ENCODE data around the gene CST4.
"Not testable (repeated sequence)": the region's sequence is repeated elsewhere in the genome, so short reads cannot be mapped to it uniquely, and the experiment has no call there.

The CST4 gene

DNA sequence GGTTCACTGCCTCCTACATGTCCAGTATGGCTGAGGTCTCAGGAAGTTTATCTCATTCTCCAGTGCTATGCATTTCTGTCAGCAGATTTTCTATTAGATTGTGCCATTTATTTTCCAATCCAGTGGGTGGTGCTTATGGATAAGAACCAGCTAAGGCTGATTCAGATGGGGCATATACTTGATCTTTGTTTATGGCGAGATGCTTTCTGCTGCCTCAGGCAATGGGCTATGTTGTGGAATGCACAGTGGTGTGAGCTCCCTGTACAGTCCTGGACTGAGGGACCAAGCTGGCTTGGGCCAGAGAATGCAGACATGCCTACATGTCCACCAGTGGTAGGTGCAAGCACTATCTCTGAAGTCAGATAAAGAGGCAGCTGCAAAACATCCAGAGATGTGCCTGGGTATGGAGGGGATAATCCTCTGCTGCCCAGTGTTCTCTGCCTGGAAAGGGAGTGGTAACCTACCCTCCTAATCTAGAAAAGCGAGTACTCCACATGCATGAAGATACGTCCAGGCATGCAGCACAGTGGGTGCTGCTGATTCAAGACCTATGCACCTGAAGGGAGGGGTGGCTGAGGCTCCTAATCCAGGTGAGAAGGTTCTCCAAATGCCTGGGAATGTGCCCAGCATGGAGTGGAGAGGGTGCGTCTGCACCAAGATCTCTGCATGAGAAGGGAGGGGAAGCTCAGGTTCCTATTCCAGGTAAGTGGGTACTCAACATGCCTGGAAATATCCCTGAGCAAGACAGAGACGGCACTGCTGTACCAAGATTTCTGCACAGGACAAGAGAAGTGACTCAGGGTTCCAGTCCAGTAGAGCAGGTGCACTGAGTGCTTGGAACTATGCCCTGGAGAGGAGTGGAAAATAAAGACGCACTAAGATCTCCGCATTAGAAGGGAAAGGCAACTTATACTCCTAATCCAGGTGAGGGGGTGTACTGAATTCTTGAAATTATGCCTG is 9.4 kb downstream of the CST4 start:
- Mint-ChIP-seq H3K4me3 (no peak overlapping the region), H3K27me3 (peaks cover 12% of the 10 kb centered on the region), H3K36me3 (ENCODE audit: low read depth) (no peaks in the 10 kb centered on the region), H3K27ac (no peak overlapping the region), H3K4me1 (no peaks in the 10 kb centered on the region), H3K9me3 (no peaks in the 10 kb centered on the region)
- DNase-seq (no peak), ATAC-seq (no peak)

DNA sequence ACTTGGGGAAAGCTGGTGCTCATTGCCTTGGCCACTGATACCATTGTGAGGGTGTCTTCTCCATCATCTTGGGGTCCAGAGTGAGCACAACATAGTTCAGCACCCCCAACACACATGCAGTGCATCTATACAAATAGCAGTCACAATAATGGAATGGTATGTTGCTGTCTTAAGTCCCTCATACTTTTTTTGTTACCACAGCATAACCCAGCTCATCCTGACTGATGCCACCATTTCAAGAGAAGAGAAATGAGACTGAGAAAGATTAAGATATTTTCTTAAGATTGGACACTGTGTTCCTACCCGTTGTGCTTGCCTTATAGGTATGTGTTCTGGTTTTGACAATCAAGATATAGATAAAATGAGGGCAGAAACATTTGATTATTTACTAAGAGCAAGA is 15.6 kb downstream of the CST4 start:
- H3K36me3 Mint-ChIP-seq (ENCODE audit: low read depth), result no peaks in the 10 kb centered on the region
- no peaks in the 10 kb centered on the region for H3K9me3 Mint-ChIP-seq
- no peak overlapping the region for H3K4me3 Mint-ChIP-seq
- no peaks in the 10 kb centered on the region for H3K4me1 Mint-ChIP-seq
- ATAC-seq (no peak), DNase-seq (no peak)
- H3K27me3 Mint-ChIP-seq, result peaks cover 2% of the 10 kb centered on the region
- H3K27ac Mint-ChIP-seq, result no peak overlapping the region

DNA sequence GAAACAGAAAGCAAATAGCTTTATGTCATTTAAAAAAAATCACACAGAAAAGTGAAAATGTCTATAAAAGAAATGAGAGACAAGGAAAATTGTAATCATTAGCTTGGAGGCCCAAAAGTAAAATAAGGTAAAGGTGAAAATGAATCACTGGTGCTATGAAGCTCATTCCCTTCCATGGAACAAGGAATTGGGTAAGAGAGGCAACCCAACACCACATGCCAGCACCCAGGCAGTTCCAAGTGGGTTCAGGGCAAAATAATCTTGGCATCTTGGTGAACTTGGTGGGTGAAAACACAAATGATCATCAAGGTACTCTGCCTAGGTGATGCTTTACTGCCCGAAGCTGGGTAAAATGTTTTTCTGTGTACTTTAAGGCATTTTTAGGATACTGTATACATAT is 16.7 kb downstream of the CST4 start:
- H3K36me3 Mint-ChIP-seq (ENCODE audit: low read depth), result no peaks in the 10 kb centered on the region
- peaks cover 2% of the 10 kb centered on the region for H3K27me3 Mint-ChIP-seq
- no peak for DNase-seq
- no peak overlapping the region for H3K27ac Mint-ChIP-seq
- H3K4me3 Mint-ChIP-seq, result no peak overlapping the region
- ATAC-seq, result no peak
- no peaks in the 10 kb centered on the region for H3K4me1 Mint-ChIP-seq
- no peaks in the 10 kb centered on the region for H3K9me3 Mint-ChIP-seq

DNA sequence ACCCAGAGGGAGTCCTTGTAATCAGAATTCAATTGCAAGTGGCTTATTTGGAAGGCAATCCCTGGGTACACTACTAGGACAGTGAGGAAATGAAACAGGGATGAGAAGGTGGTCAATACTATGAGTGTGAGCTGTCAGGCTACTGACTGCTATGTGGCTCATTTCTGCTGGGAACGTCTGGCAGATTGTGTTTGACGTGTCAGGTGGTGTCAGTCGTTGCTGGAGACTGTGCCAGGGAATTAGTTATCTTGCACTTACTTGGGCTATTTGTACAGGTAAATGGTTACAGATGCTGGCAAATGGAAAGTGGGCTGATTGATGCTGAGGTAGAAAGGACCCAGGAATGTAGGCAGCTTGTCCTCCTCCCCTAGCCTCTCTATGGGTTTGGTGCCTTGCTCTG is 17.4 kb downstream of the CST4 start:
- Mint-ChIP-seq H3K4me3 (no peak overlapping the region), H3K27me3 (peaks cover 2% of the 10 kb centered on the region), H3K4me1 (no peaks in the 10 kb centered on the region), H3K9me3 (no peaks in the 10 kb centered on the region), H3K36me3 (ENCODE audit: low read depth) (no peaks in the 10 kb centered on the region), H3K27ac (no peak overlapping the region)
- DNase-seq, result no peak
- ATAC-seq, result no peak

DNA sequence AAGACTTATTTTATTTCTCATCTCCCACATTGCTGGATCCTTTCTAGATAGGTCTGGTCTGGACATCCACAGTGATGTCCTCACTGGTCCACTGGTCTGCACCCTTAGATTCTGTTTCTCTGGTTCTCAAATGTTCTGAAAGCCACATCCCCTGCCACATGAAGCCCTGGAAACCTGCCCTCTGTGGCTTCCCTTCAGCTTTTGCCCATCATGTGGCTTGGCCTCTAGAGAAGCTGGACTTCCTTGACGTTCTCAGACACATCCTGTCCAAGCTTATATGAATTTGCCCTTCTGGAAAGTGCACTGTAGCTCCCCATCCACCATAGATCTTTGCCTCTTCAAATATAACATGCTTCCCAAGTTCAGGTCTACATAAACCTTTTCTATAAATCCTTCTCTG is 18.5 kb downstream of the CST4 start:
- Mint-ChIP-seq H3K36me3 (ENCODE audit: low read depth) (no peaks in the 10 kb centered on the region), H3K27ac (no peak overlapping the region), H3K27me3 (peaks cover 2% of the 10 kb centered on the region), H3K9me3 (no peaks in the 10 kb centered on the region), H3K4me3 (no peak overlapping the region), H3K4me1 (no peaks in the 10 kb centered on the region)
- DNase-seq (no peak), ATAC-seq (no peak)

DNA sequence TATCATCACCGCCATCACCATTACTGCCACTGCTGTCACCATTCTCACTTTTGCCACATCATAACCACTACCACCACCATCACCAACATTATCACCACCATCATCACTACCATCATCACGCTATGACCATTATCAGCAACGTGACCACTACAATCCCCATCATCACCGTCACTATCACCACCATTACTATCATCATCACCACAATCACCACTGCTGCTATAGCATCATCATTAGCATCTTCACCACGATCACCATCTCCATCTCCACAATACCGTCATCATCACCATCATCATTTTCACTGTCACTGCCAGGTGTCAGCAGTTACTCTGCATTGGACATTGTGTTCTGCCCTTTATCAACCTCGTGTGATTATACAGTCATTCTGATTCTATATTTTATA is 19.0 kb downstream of the CST4 start:
- no peaks in the 10 kb centered on the region for H3K36me3 Mint-ChIP-seq (ENCODE audit: low read depth)

DNA sequence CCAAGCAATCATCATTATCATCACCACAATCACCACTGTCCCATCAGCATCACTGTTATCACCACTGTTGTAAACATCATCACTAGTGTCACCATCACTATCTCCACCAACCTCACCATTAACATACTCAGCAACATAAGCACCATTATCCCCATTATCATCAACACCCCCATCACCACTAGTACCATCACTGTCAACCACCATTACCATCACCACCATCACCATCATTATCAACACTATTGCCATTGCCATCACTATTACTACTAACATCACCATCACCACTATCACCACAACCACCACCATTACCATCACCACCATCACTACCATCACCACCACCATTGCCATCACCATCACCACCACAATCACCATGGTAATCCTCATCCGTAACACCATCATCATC is 19.5 kb downstream of the CST4 start:
- Mint-ChIP-seq H3K36me3 (ENCODE audit: low read depth) (no peaks in the 10 kb centered on the region), H3K27me3 (peaks cover 2% of the 10 kb centered on the region), H3K4me1 (no peaks in the 10 kb centered on the region), H3K27ac (no peak overlapping the region), H3K9me3 (no peaks in the 10 kb centered on the region), H3K4me3 (no peak overlapping the region)
- no peak for DNase-seq
- ATAC-seq, result no peak

More for the DNA sequence above, 19.0 kb downstream of the CST4 start:
- no peak overlapping the region for H3K4me3 Mint-ChIP-seq
- ATAC-seq (no peak), DNase-seq (no peak)
- no peaks in the 10 kb centered on the region for H3K4me1 Mint-ChIP-seq
- H3K27me3 Mint-ChIP-seq, result peaks cover 2% of the 10 kb centered on the region
- no peaks in the 10 kb centered on the region for H3K9me3 Mint-ChIP-seq
- H3K27ac Mint-ChIP-seq, result no peak overlapping the region

DNA sequence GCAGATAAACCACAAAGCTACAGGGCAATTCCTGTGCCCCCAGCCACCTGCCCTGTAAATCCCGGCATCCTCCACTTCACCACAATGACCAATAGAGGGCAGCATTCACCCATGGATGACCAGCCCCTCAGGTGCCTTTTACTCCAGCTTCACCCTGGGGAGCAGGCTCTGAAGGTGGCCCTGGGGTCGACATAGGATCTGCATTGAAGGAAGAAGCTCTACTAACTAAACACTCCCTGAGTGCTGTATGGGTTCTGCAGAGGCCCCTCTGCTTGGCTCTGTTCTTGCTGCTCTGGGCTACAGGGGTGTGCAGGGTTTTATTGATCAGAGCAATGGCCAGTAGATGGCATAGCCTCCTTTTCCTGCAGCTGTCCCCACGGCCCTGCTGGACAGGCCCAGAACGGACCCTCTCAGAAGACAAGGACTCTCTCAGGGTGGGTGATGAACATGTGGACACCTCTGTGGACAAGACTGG is 20.3 kb downstream of the CST4 start:
- Mint-ChIP-seq H3K4me1 (no peaks in the 10 kb centered on the region), H3K27ac (no peak overlapping the region), H3K4me3 (no peak overlapping the region), H3K36me3 (ENCODE audit: low read depth) (no peaks in the 10 kb centered on the region), H3K27me3 (peaks cover 2% of the 10 kb centered on the region), H3K9me3 (no peaks in the 10 kb centered on the region)
- ATAC-seq (no peak), DNase-seq (peak; percentile 41)

DNA sequence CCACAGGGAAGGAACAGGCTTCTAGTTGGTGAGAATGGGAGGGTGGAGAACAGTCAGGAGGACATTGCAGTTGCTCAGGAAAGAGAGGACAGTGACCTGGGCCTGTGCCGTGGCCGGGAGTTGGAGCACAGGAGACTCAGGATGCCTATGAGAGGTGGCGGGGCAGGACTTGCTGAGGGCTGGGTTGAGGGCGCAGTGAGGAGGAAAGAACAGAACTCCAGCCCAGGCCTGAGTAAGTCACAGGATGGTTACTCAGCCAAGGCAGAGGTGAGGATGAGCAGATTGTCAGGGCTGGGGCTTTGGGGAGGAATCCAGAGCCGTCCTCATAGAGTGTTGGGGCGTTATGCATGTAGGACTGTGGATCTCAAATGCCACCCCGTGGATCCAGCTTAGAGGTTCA is 21.2 kb downstream of the CST4 start:
- Mint-ChIP-seq H3K9me3 (no peaks in the 10 kb centered on the region), H3K4me1 (no peaks in the 10 kb centered on the region), H3K4me3 (no peak overlapping the region), H3K36me3 (ENCODE audit: low read depth) (no peaks in the 10 kb centered on the region), H3K27ac (no peak overlapping the region), H3K27me3 (no peaks in the 10 kb centered on the region)
- ATAC-seq (no peak), DNase-seq (no peak)

DNA sequence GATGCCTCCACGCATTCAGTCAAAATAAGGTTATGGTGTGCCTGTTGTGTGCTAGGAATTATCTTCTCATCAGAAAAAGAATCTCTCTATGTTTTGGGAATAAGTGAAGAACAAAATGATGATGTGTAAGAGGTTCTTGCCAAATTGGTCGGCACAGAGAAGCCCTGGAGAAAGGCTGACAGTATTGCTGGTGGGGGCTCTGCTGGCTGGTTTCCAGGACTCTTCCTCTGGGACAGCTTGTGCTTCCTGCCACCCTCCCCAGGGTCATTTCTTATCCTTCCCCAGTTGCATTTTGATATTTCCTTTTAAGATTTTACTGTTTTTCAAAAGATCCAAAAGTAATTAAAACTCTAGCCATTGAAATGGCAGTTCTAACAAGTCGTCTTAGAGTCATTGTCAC is 22.1 kb downstream of the CST4 start:
- Mint-ChIP-seq H3K9me3 (no peaks in the 10 kb centered on the region), H3K4me3 (no peak overlapping the region), H3K27ac (no peak overlapping the region), H3K4me1 (no peaks in the 10 kb centered on the region), H3K27me3 (no peaks in the 10 kb centered on the region), H3K36me3 (ENCODE audit: low read depth) (no peaks in the 10 kb centered on the region)
- DNase-seq, result no peak
- no peak for ATAC-seq

DNA sequence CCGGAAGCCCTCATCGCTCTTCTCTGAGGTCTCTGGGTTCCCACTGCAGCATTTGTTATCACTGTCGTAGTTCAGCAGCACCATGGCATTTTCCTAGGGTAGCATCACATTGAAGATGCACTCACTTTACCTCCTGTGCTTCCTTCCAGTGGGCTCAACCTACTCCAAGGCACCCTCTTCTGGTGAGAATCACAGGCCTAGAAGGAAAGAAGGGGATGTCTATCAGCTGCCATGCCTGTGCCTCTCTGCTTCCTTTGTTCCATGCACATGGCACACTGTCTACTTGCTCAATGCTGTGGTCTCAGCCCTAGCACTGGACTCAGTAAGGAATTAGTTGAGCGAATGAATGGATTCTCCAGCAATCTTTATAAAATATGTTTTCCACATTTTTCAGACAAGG is 22.6 kb downstream of the CST4 start:
- H3K4me3 Mint-ChIP-seq, result no peak overlapping the region
- no peak overlapping the region for H3K27ac Mint-ChIP-seq
- no peaks in the 10 kb centered on the region for H3K9me3 Mint-ChIP-seq
- H3K36me3 Mint-ChIP-seq (ENCODE audit: low read depth), result no peaks in the 10 kb centered on the region
- H3K4me1 Mint-ChIP-seq, result no peaks in the 10 kb centered on the region
- ATAC-seq (no peak), DNase-seq (no peak)
- H3K27me3 Mint-ChIP-seq, result no peaks in the 10 kb centered on the region

DNA sequence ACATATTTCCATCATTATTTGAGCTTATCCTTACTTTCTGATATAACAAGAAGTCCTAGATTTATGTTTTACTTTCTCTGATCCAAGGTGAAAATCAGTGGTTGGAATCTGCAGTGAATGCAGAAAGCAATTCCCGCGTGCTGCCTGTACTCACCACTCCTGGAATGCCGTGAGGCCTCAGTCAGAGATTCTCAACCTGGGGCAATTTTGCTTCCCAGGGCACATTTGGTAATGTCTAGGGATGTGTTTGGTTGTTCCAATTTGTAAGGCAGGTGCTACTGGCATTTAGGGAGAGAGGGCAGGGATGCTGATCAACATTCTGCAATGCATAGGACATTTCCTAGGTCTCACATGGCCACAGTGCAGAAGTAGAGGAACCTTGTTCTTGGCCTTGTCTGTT is 23.9 kb downstream of the CST4 start:
- Mint-ChIP-seq H3K27ac (no peak overlapping the region), H3K9me3 (no peaks in the 10 kb centered on the region), H3K4me3 (no peak overlapping the region), H3K36me3 (ENCODE audit: low read depth) (no peaks in the 10 kb centered on the region), H3K4me1 (no peaks in the 10 kb centered on the region), H3K27me3 (no peaks in the 10 kb centered on the region)
- DNase-seq, result no peak
- no peak for ATAC-seq

DNA sequence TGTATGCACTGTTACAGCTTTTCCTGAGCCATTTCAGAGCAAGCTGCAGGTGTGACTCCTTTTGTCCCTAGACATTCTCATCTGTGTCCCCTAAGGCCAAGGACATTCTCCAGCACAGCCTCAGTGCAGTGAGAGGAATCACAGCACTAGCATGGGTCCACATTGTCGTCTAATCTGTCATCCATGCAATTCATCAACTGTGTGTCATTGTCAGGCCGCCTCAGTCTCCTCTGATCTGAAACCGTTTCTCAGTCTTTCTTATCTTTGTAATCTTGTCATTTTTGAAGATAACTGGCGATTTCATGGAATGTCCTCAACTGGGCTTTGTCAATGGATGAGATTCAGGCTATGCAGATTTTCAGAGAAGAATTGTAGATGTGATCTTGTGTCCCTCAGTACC is 24.8 kb downstream of the CST4 start:
- not testable (repeated sequence) for DNase-seq; H3K36me3 Mint-ChIP-seq (ENCODE audit: low read depth); H3K4me3 Mint-ChIP-seq; H3K27me3 Mint-ChIP-seq; H3K27ac Mint-ChIP-seq; H3K9me3 Mint-ChIP-seq; ATAC-seq; H3K4me1 Mint-ChIP-seq

DNA sequence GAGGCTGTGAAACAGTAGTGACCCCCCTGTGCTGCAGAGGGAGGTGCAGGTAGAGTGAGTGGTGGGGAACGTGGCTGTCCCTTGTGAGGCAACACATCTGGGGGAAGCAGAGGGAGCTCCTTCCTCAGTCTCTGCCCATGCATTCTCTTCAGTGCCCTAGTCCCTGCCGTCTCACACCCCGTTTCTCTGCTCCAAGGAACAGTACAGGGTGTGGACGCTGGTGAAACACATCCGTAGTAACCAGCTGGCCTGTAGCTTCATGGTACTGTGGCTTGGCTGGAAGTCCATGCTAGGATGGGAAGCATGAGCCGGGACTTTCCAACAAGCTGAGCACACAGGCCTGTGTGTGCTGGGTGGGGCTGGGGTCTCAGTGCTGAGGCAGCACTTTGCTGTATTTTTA is 25.7 kb downstream of the CST4 start:
- DNase-seq (no peak), ATAC-seq (no peak)
- no peaks in the 10 kb centered on the region for H3K27me3 Mint-ChIP-seq
- no peak overlapping the region for H3K27ac Mint-ChIP-seq
- no peaks in the 10 kb centered on the region for H3K36me3 Mint-ChIP-seq (ENCODE audit: low read depth)
- no peaks in the 10 kb centered on the region for H3K9me3 Mint-ChIP-seq
- no peaks in the 10 kb centered on the region for H3K4me1 Mint-ChIP-seq
- no peak overlapping the region for H3K4me3 Mint-ChIP-seq

DNA sequence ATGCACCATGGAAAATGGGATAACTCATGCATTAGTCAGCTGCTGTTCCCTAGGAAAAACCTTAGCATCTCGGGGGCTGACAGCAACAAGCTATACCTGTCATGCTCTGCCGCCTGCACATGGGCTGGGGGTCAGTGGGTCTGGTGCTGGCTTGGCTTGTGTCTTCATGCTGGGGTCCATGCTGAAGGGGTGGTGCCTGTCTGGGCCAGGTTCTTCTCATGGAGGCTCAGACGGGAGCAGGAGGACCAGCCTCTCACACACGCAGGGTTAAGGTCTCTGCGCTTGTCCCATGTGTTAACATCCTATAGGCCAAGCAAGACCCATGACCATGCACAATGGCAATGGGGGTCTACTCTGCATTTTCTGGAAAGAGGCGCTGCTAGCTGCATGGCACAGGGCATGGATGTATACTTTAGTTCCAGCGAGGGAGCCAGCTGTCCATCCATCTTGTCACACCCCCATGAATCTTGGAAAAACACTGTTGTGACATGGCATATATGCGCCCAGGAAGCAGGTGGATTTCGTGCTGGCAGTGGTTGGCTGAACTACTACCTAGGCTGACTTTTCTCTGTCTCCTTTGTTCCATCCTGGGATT is 26.5 kb downstream of the CST4 start:
- no peak for DNase-seq
- Mint-ChIP-seq H3K4me3 (no peak overlapping the region), H3K27ac (no peak overlapping the region)

More for the DNA sequence above, 26.5 kb downstream of the CST4 start:
- Mint-ChIP-seq H3K36me3 (ENCODE audit: low read depth) (no peaks in the 10 kb centered on the region), H3K4me1 (no peaks in the 10 kb centered on the region), H3K9me3 (no peaks in the 10 kb centered on the region), H3K27me3 (no peaks in the 10 kb centered on the region)
- no peak for ATAC-seq

Data from activated naive CD8-positive, alpha-beta T cell treated with anti-CD3 and anti-CD28 coated beads, Interleukin-2, amount 50 U/mL, for 24 hours (primary cell).